ENCODE measurements around the gene PRSS33.

PRSS33 gene

DNA sequence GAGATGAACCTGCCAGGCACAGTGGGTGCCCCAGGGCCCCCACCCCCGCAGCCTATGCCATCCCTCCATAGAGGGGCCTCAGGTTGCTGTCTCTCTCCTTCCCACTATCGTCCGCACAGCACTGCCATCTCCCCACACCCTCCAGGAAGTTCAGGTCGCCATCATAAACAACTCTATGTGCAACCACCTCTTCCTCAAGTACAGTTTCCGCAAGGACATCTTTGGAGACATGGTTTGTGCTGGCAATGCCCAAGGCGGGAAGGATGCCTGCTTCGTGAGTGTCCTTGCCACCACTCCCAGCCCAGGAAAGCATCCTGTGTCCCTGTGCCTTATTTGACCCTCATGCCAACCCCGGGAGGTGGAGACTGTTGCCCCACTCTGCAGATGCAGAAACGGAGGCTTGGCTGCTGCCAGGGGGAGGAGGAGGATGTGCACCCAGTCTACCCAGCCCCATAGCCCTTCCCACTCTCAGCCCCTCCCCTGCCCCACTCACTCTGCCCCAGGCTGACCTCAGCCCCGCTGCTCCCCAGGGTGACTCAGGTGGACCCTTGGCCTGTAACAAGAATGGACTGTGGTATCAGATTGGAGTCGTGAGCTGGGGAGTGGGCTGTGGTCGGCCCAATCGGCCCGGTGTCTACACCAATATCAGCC, 33.6 kb upstream of the PRSS33 start:
- no peak for DNase-seq (ENCODE audit: low read depth in 2 of 2)

DNA sequence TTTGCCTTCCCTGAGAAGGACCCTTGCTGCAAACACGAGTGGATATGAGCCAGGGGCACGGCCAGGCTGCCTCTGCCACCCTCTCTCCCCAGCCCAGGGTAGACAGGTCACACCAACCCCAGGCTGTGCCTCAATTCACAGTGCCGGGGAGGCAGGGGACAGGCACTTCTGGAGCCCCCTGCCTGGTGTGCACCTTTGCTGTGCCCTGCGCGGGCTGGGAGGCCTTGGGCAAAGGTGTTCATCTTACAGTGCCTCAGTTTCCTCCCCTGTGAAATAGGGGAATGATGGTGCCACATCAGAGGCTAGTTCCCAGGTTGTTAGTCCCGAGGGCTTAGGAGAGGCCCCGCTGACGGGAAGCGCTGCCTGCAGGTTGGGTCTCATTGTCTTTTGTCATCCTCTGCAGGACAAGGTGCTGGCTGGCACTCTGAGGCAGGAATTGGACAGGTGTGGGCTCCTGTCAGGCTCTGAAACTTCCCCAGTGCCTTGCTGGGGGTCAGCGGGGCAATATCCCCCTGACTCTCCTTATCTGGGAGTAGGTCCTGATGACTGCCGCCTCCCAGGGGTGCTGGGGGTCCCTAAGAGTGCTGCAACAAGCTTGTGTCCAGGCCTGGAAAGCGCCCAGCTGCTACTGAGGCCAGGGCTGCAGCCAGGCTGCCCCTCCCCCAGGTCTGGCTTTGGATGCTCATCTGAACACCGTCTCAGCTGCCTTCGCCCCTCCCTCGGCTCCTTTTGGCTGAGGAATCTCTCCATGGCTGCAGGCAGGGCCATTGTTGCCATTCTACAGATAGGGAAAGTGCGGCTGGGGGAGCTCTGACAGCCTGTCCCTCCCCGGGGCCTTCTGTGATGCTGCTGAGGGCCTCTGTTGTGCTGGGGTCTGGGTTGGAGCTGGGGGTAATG, 32.8 kb upstream of the PRSS33 start:
- no peak for DNase-seq (ENCODE audit: low read depth in 2 of 2)

DNA sequence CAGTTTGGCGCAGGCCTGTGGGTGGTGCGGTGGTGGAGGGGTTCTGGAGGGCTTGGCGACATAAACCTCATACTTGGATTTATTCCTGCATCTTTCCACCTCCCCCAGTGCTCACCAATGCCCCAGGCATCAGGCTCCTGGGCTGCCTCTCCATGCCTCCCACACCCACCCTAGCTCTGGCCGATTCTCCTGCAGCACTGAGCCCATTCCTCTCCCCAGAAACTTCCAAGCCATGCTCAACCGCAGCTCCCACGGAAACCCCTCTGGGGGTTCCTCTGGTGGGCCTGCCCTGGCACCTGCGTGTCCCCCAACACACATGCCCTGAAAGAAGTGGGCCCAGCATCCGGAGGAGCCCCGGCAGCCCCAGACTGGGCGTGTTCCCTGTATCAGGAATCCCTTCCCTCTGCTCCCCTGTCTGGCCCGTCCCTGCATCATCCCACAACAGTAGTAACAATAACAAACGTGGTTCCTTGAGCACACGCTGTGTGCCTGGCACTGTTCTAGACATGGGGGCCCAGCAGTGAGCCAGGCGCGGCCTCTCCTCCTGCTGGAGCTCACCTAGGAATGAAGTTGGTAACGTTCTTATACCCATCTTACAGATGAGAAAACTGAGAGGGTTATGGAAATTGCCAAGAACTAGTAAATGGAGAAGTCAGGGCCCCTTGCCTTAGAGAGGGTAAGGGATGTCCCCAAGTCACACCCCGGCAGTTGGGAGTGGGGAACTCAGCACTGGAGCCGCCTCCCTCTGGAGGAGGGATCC, 32.0 kb upstream of the PRSS33 start:
- DNase-seq (ENCODE audit: low read depth in 2 of 2), result no peak

DNA sequence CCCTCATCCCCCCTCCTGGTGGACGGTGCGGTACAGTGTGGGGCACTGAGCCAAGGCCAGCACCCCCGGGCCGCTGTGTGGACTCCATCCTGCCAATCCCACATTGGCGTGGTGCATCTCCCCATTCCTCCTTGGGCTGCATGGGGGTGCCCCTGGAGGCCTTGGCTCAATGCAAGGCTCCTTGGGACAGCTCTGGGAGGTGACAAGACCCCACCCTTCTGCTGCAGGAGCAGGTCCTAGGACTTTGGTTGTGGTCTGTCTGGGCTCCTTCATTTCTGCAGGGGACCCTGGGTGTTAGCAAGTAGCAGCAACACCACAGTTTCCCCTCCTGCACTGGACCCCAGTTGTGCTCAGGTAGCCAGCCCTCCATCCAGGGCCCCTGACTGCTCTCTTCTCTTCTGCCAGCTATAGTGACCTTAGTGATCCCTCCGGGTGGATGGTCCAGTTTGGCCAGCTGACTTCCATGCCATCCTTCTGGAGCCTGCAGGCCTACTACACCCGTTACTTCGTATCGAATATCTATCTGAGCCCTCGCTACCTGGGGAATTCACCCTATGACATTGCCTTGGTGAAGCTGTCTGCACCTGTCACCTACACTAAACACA, 31.0 kb upstream of the PRSS33 start:
- DNase-seq (ENCODE audit: low read depth in 2 of 2), result no peak

DNA sequence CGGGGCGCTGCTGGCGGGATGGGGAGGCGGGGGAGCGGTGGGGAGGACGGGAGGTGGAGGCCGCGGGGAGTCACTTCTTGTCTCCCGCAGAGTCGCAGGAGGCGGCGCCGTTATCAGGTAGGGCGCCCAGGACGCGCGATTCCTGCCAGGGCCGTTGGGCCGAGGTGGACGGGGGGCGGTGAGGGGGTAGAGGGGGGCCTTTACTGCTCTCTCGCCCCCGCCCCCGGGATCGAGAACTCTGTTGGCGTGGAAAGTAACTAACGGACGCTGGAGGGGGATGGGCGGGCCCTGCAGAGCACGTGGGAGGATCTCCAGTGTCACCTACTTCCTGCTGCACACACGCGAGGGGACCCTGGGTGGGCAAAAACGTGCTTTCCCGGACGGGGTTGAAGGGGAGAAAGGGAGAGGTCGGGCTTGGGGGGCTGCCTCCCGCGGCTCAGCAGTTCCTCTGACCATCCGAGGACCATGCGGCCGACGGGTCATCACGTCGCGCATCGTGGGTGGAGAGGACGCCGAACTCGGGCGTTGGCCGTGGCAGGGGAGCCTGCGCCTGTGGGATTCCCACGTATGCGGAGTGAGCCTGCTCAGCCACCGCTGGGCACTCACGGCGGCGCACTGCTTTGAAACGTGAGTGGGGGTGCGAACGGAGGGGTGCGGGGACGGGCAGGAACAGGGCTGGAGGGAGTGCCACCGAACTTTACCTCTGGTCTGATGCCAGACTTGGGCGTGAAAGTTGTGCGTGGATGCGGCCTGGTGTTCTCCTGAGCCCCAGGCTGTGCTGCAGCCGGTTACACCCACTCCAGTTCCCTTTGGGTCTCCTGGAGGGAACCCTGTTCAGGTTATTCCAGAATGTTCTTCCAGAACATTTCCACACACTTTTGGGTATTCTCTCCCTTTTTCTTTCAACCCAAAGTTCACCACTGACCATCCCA, 30.2 kb upstream of the PRSS33 start:
- DNase-seq (ENCODE audit: low read depth in 2 of 2), result no peak

- no peak for DNase-seq (ENCODE audit: low read depth in 2 of 2)
Measured at GRCh38 chr16:2816751-2817339, 29.5 kb upstream of the PRSS33 start, which contains the start of gene PRSS21. Gene PRSS21, plus strand, starts transcription at chr16:2817237. Its CDS starts 32 bp downstream, at chr16:2817269.

DNA sequence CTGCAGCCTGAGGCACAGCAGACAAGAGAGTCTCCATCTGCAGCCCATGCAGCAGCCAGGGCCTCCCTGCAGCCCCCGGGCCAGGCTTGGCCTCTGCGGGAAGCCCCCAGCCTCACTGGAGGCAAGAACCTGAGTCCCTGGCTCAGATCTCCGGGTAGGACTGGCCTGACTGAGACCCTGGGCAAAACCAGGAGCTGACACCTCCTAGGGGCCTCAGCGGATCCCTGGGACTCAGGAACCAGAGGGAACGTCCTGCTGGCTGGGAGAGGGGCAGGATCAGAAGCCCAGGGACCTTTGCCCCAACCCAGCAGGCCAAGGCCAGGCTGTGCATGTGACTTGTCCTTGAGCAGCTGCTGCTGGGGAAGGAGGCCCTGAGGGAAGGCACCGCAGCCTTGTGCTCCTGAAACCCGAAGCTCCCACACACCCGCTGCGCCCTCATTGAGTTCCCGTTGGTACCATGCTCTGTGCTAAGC, 28.0 kb upstream of the PRSS33 start:
- no peak for DNase-seq (ENCODE audit: low read depth in 2 of 2)

DNA sequence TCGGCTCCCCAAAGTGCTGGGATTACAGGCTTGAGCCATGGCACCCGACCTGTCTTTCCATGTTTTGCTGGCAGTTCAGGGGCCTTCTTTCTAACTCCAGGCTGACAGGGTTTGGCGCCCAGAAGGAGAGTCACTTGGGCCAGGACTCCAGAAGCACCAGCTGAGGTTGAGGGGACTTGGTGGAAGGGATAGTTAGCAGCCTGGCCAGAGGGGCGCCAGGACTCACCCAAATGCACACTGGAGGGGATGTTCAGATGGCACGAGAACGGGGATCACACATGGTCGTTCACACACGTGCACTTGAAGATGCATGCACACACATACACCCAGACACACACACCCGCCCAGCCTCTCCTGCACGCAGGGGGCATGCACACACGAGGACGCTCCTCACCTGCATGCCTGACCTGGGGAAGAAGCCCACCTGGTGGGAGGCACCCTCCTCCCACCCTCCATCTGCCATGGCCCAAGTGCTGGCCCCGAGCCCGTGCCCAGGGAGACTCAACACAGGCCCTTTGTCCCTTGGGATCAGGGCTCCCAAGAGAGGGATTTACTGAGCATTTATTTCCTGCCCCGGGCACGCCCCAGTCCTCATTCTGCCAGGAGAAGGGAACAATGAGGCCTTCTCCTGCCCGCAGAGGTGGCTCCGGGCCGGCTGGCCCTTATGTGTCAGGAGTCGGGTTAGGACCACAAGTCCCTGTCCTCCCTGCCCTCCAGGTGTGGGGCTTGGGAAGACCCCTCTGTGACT, 27.4 kb upstream of the PRSS33 start:
- no peak for DNase-seq (ENCODE audit: low read depth in 2 of 2)

DNA sequence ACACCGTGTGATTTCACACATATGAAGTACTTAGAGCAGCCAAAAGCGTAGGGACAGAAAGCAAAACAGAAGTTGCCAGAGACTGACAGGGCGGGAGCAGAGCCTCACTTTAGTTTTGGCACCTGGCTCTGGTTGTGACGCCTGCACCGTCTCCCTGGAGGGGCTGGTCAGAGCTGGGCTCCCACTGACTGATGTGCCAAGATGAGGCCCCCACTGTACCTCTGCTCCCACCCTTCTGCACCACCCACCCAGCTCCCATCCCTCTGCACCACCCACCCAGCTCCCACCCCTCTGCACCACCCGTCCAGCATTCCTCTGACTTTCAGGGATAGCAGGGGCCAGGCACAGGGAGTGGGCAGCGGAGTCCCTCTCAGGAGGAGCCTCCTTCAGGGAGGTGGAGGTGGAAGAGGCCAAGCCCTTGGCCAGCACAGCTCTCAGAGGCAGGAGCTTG, 26.4 kb upstream of the PRSS33 start:
- DNase-seq (ENCODE audit: low read depth in 2 of 2), result no peak

DNA sequence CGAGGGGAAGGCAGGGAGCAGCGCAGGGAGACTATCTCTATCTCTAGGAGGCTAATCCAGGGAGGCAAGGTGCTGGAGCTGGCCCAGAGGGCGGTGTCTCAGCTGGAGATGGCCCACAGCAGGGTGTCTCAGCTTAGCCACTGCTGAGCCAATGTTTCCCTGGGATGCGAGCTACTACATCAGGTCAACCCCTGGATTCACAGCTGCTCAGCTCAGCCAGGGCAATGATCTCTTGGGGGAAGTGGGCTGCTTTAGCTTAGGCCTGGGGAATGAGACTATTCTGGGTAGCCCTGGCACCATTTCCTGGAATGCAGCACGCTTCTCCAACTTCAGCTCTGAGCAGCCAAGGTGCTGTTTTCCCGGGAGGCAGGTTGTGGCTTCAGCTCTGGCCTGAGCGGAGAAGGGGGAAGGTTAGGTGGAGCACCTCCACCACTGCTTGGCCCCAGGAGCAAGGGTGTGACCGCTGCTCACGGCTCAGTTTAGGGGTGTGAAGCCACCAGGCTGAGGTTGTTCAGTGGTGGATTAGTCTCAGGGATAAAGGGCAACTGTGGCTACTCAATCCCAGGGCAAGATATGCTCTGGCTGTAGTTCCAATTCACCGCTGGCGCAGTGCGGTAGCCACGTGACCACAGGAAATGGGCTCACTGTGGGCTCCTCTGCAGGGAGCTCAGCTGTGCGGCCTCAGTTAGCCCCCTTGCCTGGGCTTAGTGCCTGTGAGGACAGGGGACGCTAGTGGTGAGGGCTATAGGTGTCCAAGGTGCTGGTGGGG, 24.5 kb upstream of the PRSS33 start:
- DNase-seq (ENCODE audit: low read depth in 2 of 2), result no peak

DNA sequence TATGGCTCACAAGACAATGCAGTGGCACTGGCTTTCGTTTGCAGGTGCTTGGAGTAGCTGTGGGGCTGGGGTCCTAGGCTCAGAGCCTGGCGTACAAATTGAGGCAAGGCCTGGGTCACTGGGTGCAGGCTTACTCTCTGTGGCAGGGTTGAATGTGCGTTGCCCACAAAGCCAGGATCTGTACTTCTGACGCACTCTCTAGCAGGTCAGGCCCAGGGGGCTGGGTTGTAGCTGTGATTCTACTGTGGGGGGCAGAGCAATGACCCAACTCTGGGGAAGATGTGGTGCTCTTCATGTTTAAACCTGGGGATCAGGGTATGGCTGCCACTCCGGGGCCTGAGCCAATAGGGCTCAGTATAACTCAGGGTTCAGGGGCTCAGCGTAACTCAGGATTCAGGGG, 23.3 kb upstream of the PRSS33 start:
- DNase-seq (ENCODE audit: low read depth in 2 of 2), result no peak

GRCh38 chr16:2809149-2809760, 21.9 kb upstream of the PRSS33 start:
- DNase-seq (ENCODE audit: low read depth in 2 of 2), result no peak

- no peak for DNase-seq (ENCODE audit: low read depth in 2 of 2)
Measured at GRCh38 chr16:2808181-2808580, 20.8 kb upstream of the PRSS33 start.

GRCh38 chr16:2806286-2806685, 18.9 kb upstream of the PRSS33 start:
- DNase-seq (ENCODE audit: low read depth in 2 of 2), result no peak

GRCh38 chr16:2804728-2805127, 17.4 kb upstream of the PRSS33 start:
- no peak for DNase-seq (ENCODE audit: low read depth in 2 of 2)

DNA sequence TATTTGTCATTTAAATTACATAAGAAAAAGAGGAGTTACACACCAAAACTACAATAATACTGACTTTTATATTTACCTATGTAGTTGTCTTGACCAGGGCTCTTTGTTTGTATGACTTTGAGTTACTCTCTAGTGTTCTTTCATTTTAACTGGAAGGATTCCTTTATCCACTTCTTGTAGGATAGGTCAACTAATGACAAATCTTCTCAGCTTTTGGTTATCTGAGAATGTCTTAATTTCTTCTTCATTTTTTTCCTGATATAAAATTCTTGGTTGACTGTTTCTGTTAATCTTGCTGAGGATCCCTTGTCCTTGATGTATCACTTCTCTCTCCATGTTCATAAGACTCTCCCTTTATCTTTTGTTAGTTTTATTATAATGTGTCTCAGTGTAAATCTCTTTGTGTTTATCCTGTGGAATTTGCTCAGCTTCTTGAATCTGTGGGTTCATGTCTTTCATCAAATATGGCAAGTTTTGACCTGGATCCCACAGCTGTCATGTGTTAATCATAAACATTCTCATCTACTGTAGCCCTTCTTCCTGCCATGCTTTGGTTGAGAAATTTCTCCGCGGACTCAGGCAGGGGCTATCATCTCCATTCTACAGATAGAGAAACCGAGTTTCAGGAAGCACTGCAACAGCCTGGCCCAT, 16.3 kb upstream of the PRSS33 start:
- no peak for DNase-seq (ENCODE audit: low read depth in 2 of 2)

DNA sequence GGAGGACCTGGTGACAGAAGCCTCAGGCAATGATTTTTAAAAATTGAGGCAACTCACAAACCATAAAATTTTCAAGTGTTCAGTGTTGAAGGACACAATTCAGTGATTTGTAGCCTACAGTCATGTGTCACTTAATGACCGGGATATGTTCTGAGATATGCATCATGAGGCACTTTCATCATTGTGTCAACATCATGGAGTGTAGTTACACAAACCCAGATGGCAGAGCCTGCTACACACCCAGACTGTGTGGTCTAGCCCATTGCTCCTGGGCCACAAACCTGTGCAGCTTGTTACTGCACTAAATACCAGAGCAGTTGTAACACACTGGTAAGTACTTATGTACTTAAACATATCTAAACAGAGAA, 12.5 kb upstream of the PRSS33 start:
- DNase-seq (ENCODE audit: low read depth in 2 of 2), result no peak
